GM04504 (cell line): ENCODE results near the gene CLCF1.

ENCODE experiments used
- DNase-seq: peaks from one replicate; pipeline ENCODE4 v3.0.0-alpha.2; 2012; ENCODE audit warnings: low read depth

The CLCF1 gene

GRCh38 chr11:67395555-67396258 lies 22.3 kb upstream of the CLCF1 start:
- no peak for DNase-seq

GRCh38 chr11:67393990-67394389 lies 20.6 kb upstream of the CLCF1 start:
- DNase-seq = no peak

- no peak for DNase-seq
Observed at GRCh38 chr11:67393437-67393836, 20.0 kb upstream of the CLCF1 start.

- DNase-seq = no peak
Observed at GRCh38 chr11:67392183-67392715, 18.9 kb upstream of the CLCF1 start.

- peak; percentile 84 for DNase-seq
Observed at GRCh38 chr11:67391304-67392182, 18.1 kb upstream of the CLCF1 start, which contains the start of gene RAD9A. TSS of gene RAD9A (plus strand) at chr11:67391986. CDS start at chr11:67392045, 59 bp downstream.

GRCh38 chr11:67390947-67391303 lies 17.5 kb upstream of the CLCF1 start:
- no peak for DNase-seq

DNA sequence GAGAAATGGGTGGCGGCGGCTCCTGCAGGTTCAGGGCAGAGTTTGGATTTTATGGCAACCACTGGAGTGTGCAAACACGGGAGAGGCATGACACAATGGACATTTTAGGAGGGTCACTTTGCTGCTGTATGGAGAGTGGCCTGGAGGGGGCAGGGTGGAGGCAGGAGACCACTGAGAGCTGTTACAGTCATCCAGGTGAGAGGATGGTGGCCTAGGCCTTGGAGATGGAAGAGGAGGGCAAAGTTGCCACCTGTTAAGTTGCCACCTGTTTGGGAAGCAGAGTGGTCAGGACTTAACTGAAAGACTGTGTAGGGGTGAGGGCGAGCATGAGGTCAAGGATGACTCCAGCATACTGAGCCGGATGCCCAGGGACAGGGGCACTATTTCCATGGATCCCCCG lies 16.1 kb upstream of the CLCF1 start:
- no peak for DNase-seq

GRCh38 chr11:67387518-67387917 lies 14.1 kb upstream of the CLCF1 start:
- DNase-seq = no peak

DNA sequence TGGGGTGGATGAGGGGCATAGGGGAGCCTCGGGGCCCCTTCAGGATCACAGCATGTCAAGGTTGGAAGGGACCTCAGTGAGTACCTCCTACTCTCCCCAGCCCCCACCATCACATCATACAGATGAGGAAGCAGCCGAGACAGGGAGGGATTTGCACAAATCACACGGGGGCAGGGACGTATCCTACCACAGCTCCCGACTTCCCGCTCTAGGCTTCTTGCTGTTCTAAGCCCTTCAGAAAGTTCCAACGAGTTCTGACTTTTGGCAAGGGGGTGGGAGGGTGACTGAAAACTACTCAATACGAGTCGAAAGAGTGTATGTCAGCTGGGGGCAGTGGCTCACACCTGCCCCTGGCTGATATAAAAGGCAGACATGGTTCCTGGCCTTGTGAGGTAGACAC lies 13.7 kb upstream of the CLCF1 start:
- no peak for DNase-seq

GRCh38 chr11:67384851-67385366 lies 11.5 kb upstream of the CLCF1 start:
- no peak for DNase-seq

- peak; percentile 54 for DNase-seq
Observed at GRCh38 chr11:67382276-67383136, 9.1 kb upstream of the CLCF1 start.

DNA sequence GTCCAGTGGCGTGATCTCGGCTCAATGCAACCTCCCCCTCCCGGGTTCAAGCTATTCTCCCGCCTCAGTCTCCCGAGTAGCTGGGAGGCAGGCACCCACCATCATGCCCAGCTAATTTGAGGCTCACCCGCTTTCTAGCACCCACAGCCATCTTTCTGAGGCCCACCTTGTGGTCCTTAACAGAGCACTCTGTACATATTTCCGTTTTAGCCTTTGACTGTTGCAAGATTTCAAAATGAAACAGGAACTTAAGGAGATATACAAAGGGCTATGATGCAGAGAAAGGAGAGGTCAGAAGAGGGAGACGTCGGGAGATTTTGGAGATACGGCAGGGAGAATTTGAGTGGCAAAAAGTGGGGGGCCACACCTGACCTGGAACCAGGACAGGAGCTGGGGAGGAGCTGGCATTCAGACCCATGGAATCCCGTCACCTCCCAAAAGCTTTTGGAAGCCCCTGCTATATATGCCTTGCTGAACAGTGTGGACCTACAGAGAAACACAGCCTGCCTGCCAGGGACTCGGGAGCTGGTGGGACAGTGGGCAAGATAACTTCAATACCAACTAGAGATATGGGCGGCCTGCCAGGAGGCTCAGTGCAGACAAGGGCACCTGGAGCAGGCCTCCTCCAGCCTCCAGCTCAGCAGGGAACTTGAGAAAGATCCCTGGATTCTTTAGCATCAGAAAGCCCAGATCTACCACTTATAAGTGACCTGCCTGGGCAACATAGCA lies 8.0 kb upstream of the CLCF1 start:
- DNase-seq = no peak

DNA sequence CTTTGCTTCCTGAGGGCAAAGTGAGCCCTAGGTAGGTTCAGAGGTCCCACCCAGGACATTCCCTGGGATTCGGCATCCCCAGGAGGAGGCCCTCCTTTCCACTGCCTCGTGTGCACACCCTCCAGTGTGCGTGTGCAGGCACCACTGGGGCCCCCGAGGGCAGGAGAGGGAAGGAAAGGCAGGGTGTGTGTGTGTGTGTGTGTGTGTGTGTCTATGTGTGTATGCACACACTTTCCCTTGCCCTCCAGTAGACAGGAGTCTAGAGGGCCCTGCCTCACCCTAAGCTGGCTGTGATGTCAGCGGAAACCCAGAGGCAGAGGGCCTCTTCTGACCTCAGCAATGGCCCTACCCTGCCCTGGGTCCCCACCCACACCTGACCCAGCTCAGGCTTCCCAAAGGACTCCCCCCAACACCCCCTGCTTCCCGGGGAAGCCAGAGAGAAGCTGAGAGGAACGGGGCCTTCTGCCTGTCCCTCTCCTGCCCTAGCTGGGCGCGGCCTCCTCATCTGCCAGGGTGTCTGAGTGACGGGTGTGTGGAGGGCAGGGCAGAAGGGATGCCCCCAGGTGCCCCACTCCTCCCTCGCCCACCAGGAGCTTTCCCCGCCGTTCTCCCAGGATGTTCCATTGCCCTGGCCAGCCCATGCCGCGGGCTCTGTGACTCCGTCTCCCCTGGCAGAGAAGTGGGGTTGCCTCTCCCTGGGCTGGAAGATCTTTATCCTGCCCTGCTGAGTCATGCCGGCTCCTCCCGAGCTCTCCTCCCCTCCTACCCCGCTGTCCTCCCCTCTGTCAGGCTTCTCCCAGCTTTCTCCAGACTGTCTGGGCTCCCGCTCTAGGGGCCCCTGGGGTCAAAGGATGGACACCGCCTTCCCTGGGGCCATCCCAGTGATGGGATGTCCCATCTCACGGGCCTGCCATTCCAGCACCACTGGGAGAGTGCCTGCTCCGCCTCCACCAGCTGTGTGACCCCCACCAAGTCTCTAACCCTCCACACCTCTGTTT lies 6.0 kb upstream of the CLCF1 start:
- DNase-seq = no peak

GRCh38 chr11:67378544-67378943 lies 5.1 kb upstream of the CLCF1 start:
- DNase-seq = no peak

- DNase-seq = no peak
Observed at GRCh38 chr11:67376873-67377808, 3.7 kb upstream of the CLCF1 start.

DNA sequence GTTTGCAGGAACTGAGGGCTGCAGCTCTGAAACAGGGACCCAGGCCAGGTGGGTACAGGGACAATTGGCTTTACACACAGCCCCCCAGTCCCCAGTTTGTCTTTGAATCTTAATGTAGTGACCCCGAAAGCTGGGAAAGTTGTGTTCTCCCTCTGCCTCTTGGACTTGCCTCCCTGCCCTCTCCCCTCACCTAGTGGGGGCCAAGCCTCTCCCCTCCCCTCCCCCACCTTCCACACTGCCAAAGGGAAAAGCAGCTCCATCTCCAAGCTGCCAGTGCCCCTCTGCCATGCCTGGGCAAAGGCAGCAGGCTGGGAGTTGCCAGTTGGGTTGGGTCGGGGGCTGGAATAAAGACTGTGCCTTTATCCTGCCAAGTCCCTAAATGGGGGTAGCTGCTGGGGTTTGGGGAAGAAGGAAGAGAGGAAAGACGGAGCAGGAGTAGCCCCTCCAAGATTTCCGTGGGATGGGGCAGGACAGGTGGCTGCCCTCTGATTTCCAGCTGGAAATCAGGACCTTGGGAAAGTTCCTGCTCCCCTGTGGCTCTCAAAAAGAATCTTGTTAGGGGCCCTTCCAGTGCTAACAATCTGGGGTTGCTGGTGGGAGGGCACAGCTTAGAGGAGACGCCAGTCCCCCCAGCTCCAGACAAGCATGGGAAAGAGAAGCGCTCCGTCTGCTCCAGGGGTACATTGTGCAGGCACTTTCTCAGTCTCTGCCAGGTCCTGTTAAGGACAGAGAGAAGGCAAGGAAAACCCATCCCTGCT lies 2.8 kb upstream of the CLCF1 start:
- DNase-seq = no peak

GRCh38 chr11:67375320-67376055 lies 2.1 kb upstream of the CLCF1 start:
- no peak for DNase-seq
